Right ventricle myocardium superior (tissue), 1 donor: ENCODE results near the gene EXOC4. TPM values are rescaled to one million over a fixed set of nuclear protein-coding genes. Genes with fewer than 3 reads are reported as not detected.

Experiments used
- ATAC-seq: fragments of 200-7000 bp; cut with Tn5 transposase; one replicate; pipeline ENCODE4 v1.9.1; 2020; ENCODE audit warnings: mild to moderate bottlenecking; ENCODE audit not compliant: poor library complexity
- DNase-seq: peaks from one replicate; pipeline ENCODE4 v3.0.0-alpha.2; 2020
- intact Hi-C: fragments of 100-400 bp; cut with DNase I; formaldehyde crosslinking; loops from one replicate; pipeline ENCODE4 v1.11.2; 2022
- total RNA-seq: library from RNA; stranded (reverse); fragmentation: NEBNext Ultra II Directional; extraction: Animal tissue kit (Norgen Biotek cat#: 25700); gene quantifications from one replicate; pipeline ENCODE4 v1.2.1, GENCODE V29; 2021
- donor health status: DM: no; HTN: yes; CAD: no; lungs with severe emphysema.

The EXOC4 gene
- total RNA-seq, 1 donor from 2014 or later: 32.5 TPM

- DNase-seq (no peak), ATAC-seq (no peak)
- intact Hi-C loops: no loop called here
Measured at GRCh38 chr7:133394369-133394768, 141.5 kb downstream of the EXOC4 start.

GRCh38 chr7:133395551-133395950 lies 142.7 kb downstream of the EXOC4 start:
- intact Hi-C loops: no loop called here
- ATAC-seq: no peak

GRCh38 chr7:133398506-133398905 lies 145.6 kb downstream of the EXOC4 start:
- DNase-seq (no peak), ATAC-seq (no peak)
- intact Hi-C loops: no loop called here

More at GRCh38 chr7:133395551-133395950, 142.7 kb downstream of the EXOC4 start:
- no peak for DNase-seq

- ATAC-seq (no peak), DNase-seq (no peak)
- intact Hi-C loops: no loop called here
Measured at GRCh38 chr7:133401225-133401624, 148.3 kb downstream of the EXOC4 start.

- intact Hi-C loops: no loop called here
- ATAC-seq: no peak
- no peak for DNase-seq
Measured at GRCh38 chr7:133408212-133408611, 155.3 kb downstream of the EXOC4 start.

- intact Hi-C loops: no loop called here
- DNase-seq: no peak
- no peak for ATAC-seq
Measured at GRCh38 chr7:133409421-133409820, 156.5 kb downstream of the EXOC4 start.

GRCh38 chr7:133409966-133410365 lies 157.1 kb downstream of the EXOC4 start:
- ATAC-seq (no peak), DNase-seq (no peak)
- intact Hi-C loops: no loop called here

- no peak for ATAC-seq
- no peak for DNase-seq
- intact Hi-C loops: no loop called here
Measured at GRCh38 chr7:133411395-133411794, 158.5 kb downstream of the EXOC4 start.

- intact Hi-C loops: no loop called here
- ATAC-seq (no peak), DNase-seq (no peak)
Measured at GRCh38 chr7:133412942-133413341, 160.1 kb downstream of the EXOC4 start.

GRCh38 chr7:133419041-133419440 lies 166.2 kb downstream of the EXOC4 start:
- intact Hi-C loops: no loop called here
- ATAC-seq: no peak
- DNase-seq: no peak

- intact Hi-C loops: no loop called here
- ATAC-seq (no peak), DNase-seq (no peak)
Measured at GRCh38 chr7:133423618-133424017, 170.7 kb downstream of the EXOC4 start.

GRCh38 chr7:133428326-133428725 lies 175.4 kb downstream of the EXOC4 start:
- DNase-seq: no peak
- intact Hi-C loops: no loop called here
- no peak for ATAC-seq

GRCh38 chr7:133428876-133429275 lies 176.0 kb downstream of the EXOC4 start:
- ATAC-seq (no peak), DNase-seq (no peak)
- intact Hi-C loops: no loop called here

GRCh38 chr7:133429371-133429770 lies 176.5 kb downstream of the EXOC4 start:
- DNase-seq (no peak), ATAC-seq (no peak)
- intact Hi-C loops: no loop called here

GRCh38 chr7:133431134-133431724 lies 178.4 kb downstream of the EXOC4 start:
- ATAC-seq: no peak
- intact Hi-C loops: no loop called here
- no peak for DNase-seq

GRCh38 chr7:133433165-133433812 lies 180.4 kb downstream of the EXOC4 start:
- no peak for DNase-seq
- intact Hi-C loops: no loop called here

GRCh38 chr7:133434246-133434865 lies 181.5 kb downstream of the EXOC4 start:
- no peak for DNase-seq
- peak; percentile 48 for ATAC-seq
- intact Hi-C loops: no loop called here

More at GRCh38 chr7:133433165-133433812, 180.4 kb downstream of the EXOC4 start:
- no peak for ATAC-seq

- DNase-seq: no peak
- peak; percentile 72 for ATAC-seq
- intact Hi-C loops: no loop called here
Measured at GRCh38 chr7:133436014-133436428, 183.1 kb downstream of the EXOC4 start.

- ATAC-seq: peak; percentile 47
- intact Hi-C loops: no loop called here
- DNase-seq: no peak
Measured at GRCh38 chr7:133437544-133437943, 184.7 kb downstream of the EXOC4 start.

- intact Hi-C loops: no loop called here
- ATAC-seq (no peak), DNase-seq (no peak)
Measured at GRCh38 chr7:133442818-133443217, 189.9 kb downstream of the EXOC4 start.
